OCI-LY7 (cell line): Measurements from ENCODE around the gene RPS16. TPM values are rescaled to one million over a fixed set of nuclear protein-coding genes. Genes with fewer than 3 reads are reported as not detected.

Source experiments
- BruUV-seq: library from RNA; stranded (reverse); fragments of 400-500 nt; replicated peaks from 2 replicates; lab custom pipeline; 2021; lab: Mats Ljungman, UMichigan
- CTCF ChIA-PET: fragments of 300-600 bp; sonication (Branson Sonifier 250); formaldehyde crosslinking; loops from one replicate; lab custom pipeline; 2022; ENCODE audit warnings: antibody characterized with exemption; ENCODE audit not compliant: unreplicated experiment; lab: Charles Lee
- POLR2A ChIA-PET: fragments of 300-600 bp; sonication (Branson Sonifier 250); formaldehyde crosslinking; loops from one replicate; lab custom pipeline; 2022; ENCODE audit warnings: antibody characterized with exemption; lab: Charles Lee
- DNase-seq: peaks from one replicate; pipeline ENCODE4 v3.0.0-alpha.2; 2015; ENCODE audit warnings: low spot score
- H2AFZ ChIP-seq: fragments of 200-600 bp; sonication (generic), shearing (Covaris generic); 2 replicates; pipeline ENCODE4 v1.6.1; 2014; ENCODE audit warnings: mild to moderate bottlenecking, antibody characterized with exemption, low read length, moderate library complexity
- H3K27ac ChIP-seq: fragments of 200-600 bp; sonication (generic); 2 replicates; pipeline ENCODE4 v1.5.1; 2014; ENCODE audit warnings: mixed run types, low read depth, mild to moderate bottlenecking, moderate library complexity, low read length, inconsistent platforms; ENCODE audit not compliant: poor library complexity, severe bottlenecking
- H3K36me3 ChIP-seq: fragments of 200-600 bp; sonication (generic); 2 replicates; pipeline ENCODE4 v1.6.1; 2014; ENCODE audit warnings: mild to moderate bottlenecking, antibody characterized with exemption, low read length, moderate library complexity, mixed read lengths; ENCODE audit not compliant: insufficient read depth
- H3K4me1 ChIP-seq: fragments of 200-600 bp; sonication (generic); 2 replicates; pipeline ENCODE4 v1.5.1; 2014; ENCODE audit warnings: mild to moderate bottlenecking, low read length; ENCODE audit not compliant: insufficient read depth, poor library complexity, severe bottlenecking
- H3K4me2 ChIP-seq: fragments of 200-600 bp; sonication (generic); 2 replicates; pipeline ENCODE4 v1.6.1; 2014; ENCODE audit warnings: mild to moderate bottlenecking, low read length
- H3K4me3 ChIP-seq: fragments of 200-600 bp; sonication (generic); 2 replicates; pipeline ENCODE4 v1.5.1; 2014; ENCODE audit warnings: mild to moderate bottlenecking, low read depth, low read length; ENCODE audit not compliant: poor library complexity, severe bottlenecking
- H3K79me2 ChIP-seq: fragments of 200-600 bp; sonication (generic); 2 replicates; pipeline ENCODE4 v1.6.1; 2016; ENCODE audit warnings: low read depth, mild to moderate bottlenecking, low read length, moderate library complexity, mixed read lengths; ENCODE audit not compliant: insufficient read depth
- H3K9me2 ChIP-seq: fragments of 200-600 bp; sonication (generic); 2 replicates; pipeline ENCODE4 v1.6.1; 2016; ENCODE audit warnings: mild to moderate bottlenecking, low read length, mixed read lengths; ENCODE audit not compliant: insufficient read depth
- H3K9me3 ChIP-seq: fragments of 200-600 bp; sonication (generic); 2 replicates; pipeline ENCODE4 v1.6.1; 2014; ENCODE audit warnings: mild to moderate bottlenecking, mixed run types, low read length, mixed read lengths
- H4K20me1 ChIP-seq: fragments of 200-600 bp; sonication (generic); 2 replicates; pipeline ENCODE4 v1.6.1; 2014; ENCODE audit warnings: mild to moderate bottlenecking, antibody characterized with exemption, low read length, moderate library complexity, mixed read lengths; ENCODE audit not compliant: insufficient read depth
- CTCF ChIP-seq: fragments of 200-600 bp; sonication (generic); conservative IDR thresholded peaks from 2 replicates; pipeline ENCODE4 v1.5.1; 2014; ENCODE audit warnings: mild to moderate bottlenecking, antibody characterized with exemption, low read length, moderate library complexity, mixed read lengths
- EZH2phosphoT487 ChIP-seq: fragments of 200-600 bp; sonication (generic); IDR thresholded peaks from 2 replicates; pipeline ENCODE4 v1.6.1; 2018; ENCODE audit warnings: low read depth, borderline replicate concordance, mild to moderate bottlenecking, mixed run types, antibody characterized with exemption, low read length, moderate library complexity, mixed read lengths
- intact Hi-C: fragments of 100-400 bp; cut with micrococcal nuclease; formaldehyde crosslinking; loops from one replicate; pipeline ENCODE4 v1.10.0; 2022; ENCODE audit not compliant: unreplicated experiment
- total RNA-seq, 2 experiments: library from RNA; depleted of rRNA in 1 of 2; stranded (reverse); fragments of >200 nt in 1 of 2; shearing (Covaris generic) in 1 of 2; gene quantifications; 2 replicates each; pipeline ENCODE4 v1.2.3, GENCODE V29; 2014 to 2022

The RPS16 gene
- total RNA-seq, 2 experiments from 2014 or later: 634 to 3,661 TPM

DNA sequence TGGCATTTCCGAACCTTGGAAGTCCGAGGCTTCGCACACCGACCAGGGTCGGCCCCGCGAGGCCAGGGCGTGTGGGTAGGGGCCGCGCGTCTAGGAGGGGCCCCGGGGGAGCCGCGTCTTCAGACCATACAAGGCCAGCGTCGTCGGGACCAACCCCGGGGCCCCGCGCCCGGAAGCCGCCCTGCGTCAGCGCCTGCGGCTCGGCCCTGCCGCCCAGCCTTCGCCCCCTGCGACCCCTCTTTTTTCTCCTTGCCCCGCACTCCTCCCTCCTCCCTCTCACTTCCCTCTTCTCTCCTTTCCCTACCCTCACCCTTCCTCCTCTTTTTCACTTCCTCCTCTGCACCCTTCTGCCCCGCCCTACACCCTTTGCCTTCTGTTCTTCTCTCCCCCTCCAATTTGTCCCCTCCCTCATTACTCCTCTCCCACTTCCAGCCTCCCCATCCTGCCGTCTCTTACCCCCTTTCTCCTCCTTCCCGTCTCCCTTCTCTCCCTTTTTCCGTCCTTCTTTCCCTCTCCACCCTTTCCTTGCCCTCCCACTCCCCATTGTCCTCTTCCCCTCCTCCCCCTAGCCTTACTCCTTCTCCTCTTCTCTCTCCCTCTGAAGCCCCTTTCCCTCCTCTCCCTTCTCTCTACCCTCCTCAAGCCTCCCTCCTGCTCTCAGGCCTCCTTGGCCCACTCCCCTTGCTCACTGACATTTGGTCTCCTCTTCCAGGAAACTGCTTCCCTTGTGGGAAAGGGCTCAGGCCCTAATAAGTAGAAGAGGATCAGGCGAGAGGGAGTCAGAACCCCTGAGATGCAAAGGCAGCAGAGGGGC, 25.5 kb downstream of the RPS16 start:
- Histone ChIP-seq H3K27ac (peak overlapping the region; percentile 91), H2AFZ (no peak overlapping the region), H3K4me3 (peak overlapping the region; percentile 96), H4K20me1 (peaks cover 4% of the 10 kb centered on the region), H3K4me2 (peak overlapping the region; percentile 96), H3K36me3 (peaks cover 19% of the 10 kb centered on the region), H3K4me1 (peaks cover 43% of the 10 kb centered on the region), H3K9me3 (no peaks in the 10 kb centered on the region), H3K9me2 (no peaks in the 10 kb centered on the region), H3K79me2 (peaks cover 43% of the 10 kb centered on the region)
- POLR2A ChIA-PET: no interaction called here
- no TSS peak for BruUV-seq
- CTCF ChIA-PET: no interaction called here
- DNase-seq: peak; percentile 78
- TF ChIP-seq EZH2phosphoT487 (no peak), CTCF (no peak)
- intact Hi-C loops: no loop called here

DNA sequence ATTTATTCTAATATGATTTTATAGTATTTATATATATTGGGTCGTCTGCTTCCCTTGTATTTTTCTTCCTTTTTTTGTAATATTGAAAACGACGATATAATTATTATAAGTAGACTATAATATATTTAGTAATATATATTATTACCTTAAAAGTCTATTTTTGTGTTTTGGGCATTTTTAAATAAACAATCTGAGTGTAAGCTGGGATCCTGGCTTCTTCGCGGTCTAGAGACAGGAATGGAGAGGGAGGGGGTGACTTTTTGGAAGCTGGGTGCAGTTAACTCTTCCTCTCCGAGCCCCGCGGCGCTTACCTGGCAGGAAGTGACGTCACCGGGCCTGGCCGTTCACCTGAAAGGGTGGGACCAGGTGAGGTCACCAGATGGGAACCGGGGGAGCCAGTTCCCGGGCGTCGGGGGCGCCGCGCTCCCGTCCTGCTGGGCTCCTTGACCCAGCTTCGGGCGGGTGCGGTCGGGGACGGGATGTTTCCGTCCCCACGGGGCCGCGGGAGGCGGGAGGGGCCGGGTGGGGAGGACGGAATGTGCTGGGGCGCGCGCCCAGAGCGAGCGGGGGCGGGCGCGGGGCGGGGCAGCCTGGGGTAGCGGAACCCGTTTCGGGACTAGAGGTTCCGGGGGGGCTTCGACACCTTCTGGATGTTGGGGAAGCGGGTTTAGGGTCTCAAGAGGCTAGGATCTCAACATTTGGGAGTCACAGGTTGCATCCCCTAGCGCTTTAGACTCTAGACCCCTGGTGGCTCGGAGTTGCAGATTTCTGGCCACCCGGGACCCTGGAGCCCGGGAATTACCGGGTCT, 26.3 kb downstream of the RPS16 start:
- POLR2A ChIA-PET: interaction anchor here (3.1 kb wide), 1 partner anchor 11 kb away, joined by 14 read pairs; no protein-coding TSS in a partner anchor
- intact Hi-C loops: loop anchor here (10.0 kb wide), 2 partner anchors 545 to 555 kb away; no protein-coding TSS in a partner anchor
- H3K4me1 ChIP-seq: peaks cover 48% of the 10 kb centered on the region

More for the DNA sequence above, 26.3 kb downstream of the RPS16 start:
- H3K9me2 ChIP-seq: no peaks in the 10 kb centered on the region
- no TSS peak for BruUV-seq
- H3K4me2 ChIP-seq: peak overlapping the region; percentile 96
- H3K4me3 ChIP-seq: peak overlapping the region; percentile 96
- TF ChIP-seq EZH2phosphoT487 (no peak), CTCF (no peak)
- no peaks in the 10 kb centered on the region for H3K9me3 ChIP-seq
- peak; percentile 77 for DNase-seq
- CTCF ChIA-PET: no interaction called here
- no peak overlapping the region for H2AFZ ChIP-seq
- peaks cover 4% of the 10 kb centered on the region for H4K20me1 ChIP-seq
- peaks cover 19% of the 10 kb centered on the region for H3K36me3 ChIP-seq
- H3K79me2 ChIP-seq: peaks cover 40% of the 10 kb centered on the region
- H3K27ac ChIP-seq: peak overlapping the region; percentile 91
